HepG2 (cell line): ENCODE data around the gene FOXN3. TPM values are rescaled to one million over a fixed set of nuclear protein-coding genes. Genes with fewer than 3 reads are reported as not detected.

ENCODE experiments used
- ATF4 ChIP-seq, 2 experiments: fragments of 450-650 bp in 1 of 2; sonication (generic) in 1 of 2; formaldehyde crosslinking; IDR thresholded peaks; 2 replicates each; pipeline versions ENCODE4 v1.5.0 to v1.8.0; 2020 to 2022; ENCODE audit warnings: mild to moderate bottlenecking in 1 of 2, missing genetic modification reagents in 1 of 2
- ELF4 ChIP-seq: sonication (generic); formaldehyde crosslinking; IDR thresholded peaks from 2 replicates; pipeline ENCODE4 v1.5.0; 2020; ENCODE audit warnings: missing genetic modification reagents, mild to moderate bottlenecking, moderate library complexity, borderline replicate concordance
- KMT2A ChIP-seq: sonication (generic); formaldehyde crosslinking; IDR thresholded peaks from 2 replicates; pipeline ENCODE4 v1.4.0; 2020; ENCODE audit warnings: missing genetic modification reagents
- NR1H2 ChIP-seq: sonication (generic); formaldehyde crosslinking; IDR thresholded peaks from 2 replicates; pipeline ENCODE4 v1.8.1; 2022; ENCODE audit warnings: low read depth, missing genetic modification reagents, borderline replicate concordance
- NRL ChIP-seq: sonication (generic); formaldehyde crosslinking; IDR thresholded peaks from 2 replicates; pipeline ENCODE4 v1.5.0; 2020; ENCODE audit warnings: missing genetic modification reagents, mild to moderate bottlenecking, moderate library complexity, borderline replicate concordance
- PHF5A ChIP-seq: IDR thresholded peaks from one replicate; pipeline ENCODE4 v1.6.1; 2018; ENCODE audit warnings: low read depth, missing genetic modification reagents; ENCODE audit not compliant: unreplicated experiment
- RAD51 ChIP-seq: fragments of 450-650 bp; IDR thresholded peaks from 2 replicates; pipeline ENCODE4 v1.6.1; 2016; ENCODE audit warnings: borderline replicate concordance
- RFX1 ChIP-seq: fragments of 450-650 bp; IDR thresholded peaks from 2 replicates; pipeline ENCODE4 v1.6.1; 2017
- SRF ChIP-seq: IDR thresholded peaks from 2 replicates; pipeline ENCODE4 v1.6.1; 2011; ENCODE audit warnings: mild to moderate bottlenecking, low read depth, low read length, moderate library complexity
- TFDP1 ChIP-seq: IDR thresholded peaks from 2 replicates; pipeline ENCODE4 v1.6.1; 2016; ENCODE audit warnings: missing compliant biosample characterization, missing genetic modification reagents, borderline replicate concordance
- polyA plus RNA-seq, 8 experiments: library from polyadenylated mRNA; depleted of rRNA in 3 of 8; stranded (reverse) in 7 of 8; unstranded in 1 of 8; fragments of >200 nt; fragmentation: Illumina TruSeq in 4 of 8; extraction: Trizol in 4 of 8; gene quantifications; 2 replicates each; pipeline versions ENCODE4 v1.2.1 to v1.2.3, GENCODE V29; 2011 to 2016; ENCODE audit warnings: low read depth in 4 of 8, missing spikeins in 1 of 8, mixed read lengths in 1 of 8; ENCODE audit not compliant: insufficient read depth in 1 of 8
- total RNA-seq, 5 experiments: library from RNA; depleted of rRNA; stranded (reverse); fragments of >200 nt; fragmentation: Illumina TruSeq; extraction: Trizol; gene quantifications; 2 replicates each; pipeline ENCODE4 v1.2.3, GENCODE V29; 2016; ENCODE audit warnings: low read depth in 1 of 5
- TF ChIP-seq, protein P1 (sequence below): sonication (generic); formaldehyde crosslinking; IDR thresholded peaks from 2 replicates; pipeline ENCODE4 v1.5.0; 2020; ENCODE audit warnings: mild to moderate bottlenecking, missing genetic modification reagents, borderline replicate concordance
- TF ChIP-seq, protein P2 (sequence below): sonication (generic); formaldehyde crosslinking; IDR thresholded peaks from 2 replicates; pipeline ENCODE4 v1.8.1; 2023; ENCODE audit warnings: mild to moderate bottlenecking, missing genetic modification reagents
- TF ChIP-seq, protein P3 (sequence below): sonication (generic); formaldehyde crosslinking; IDR thresholded peaks from 2 replicates; pipeline ENCODE4 v1.8.0; 2022; ENCODE audit warnings: missing genetic modification reagents, mild to moderate bottlenecking, moderate library complexity, borderline replicate concordance
- TF ChIP-seq, protein P4 (sequence below): sonication (generic); formaldehyde crosslinking; IDR thresholded peaks from 2 replicates; pipeline ENCODE4 v1.4.0; 2020; ENCODE audit warnings: mild to moderate bottlenecking, missing genetic modification reagents

Gene FOXN3
- total and polyA plus RNA-seq, 2 of the 13 experiments (the other 11 are each of a cell fraction or from before 2014, with no cell fraction given) = 32.4 to 70.2 TPM

GRCh38 chr14:89417465-89418225 lies 612 bp upstream of the FOXN3 start (continued):
- TF ChIP-seq, protein P1, sequence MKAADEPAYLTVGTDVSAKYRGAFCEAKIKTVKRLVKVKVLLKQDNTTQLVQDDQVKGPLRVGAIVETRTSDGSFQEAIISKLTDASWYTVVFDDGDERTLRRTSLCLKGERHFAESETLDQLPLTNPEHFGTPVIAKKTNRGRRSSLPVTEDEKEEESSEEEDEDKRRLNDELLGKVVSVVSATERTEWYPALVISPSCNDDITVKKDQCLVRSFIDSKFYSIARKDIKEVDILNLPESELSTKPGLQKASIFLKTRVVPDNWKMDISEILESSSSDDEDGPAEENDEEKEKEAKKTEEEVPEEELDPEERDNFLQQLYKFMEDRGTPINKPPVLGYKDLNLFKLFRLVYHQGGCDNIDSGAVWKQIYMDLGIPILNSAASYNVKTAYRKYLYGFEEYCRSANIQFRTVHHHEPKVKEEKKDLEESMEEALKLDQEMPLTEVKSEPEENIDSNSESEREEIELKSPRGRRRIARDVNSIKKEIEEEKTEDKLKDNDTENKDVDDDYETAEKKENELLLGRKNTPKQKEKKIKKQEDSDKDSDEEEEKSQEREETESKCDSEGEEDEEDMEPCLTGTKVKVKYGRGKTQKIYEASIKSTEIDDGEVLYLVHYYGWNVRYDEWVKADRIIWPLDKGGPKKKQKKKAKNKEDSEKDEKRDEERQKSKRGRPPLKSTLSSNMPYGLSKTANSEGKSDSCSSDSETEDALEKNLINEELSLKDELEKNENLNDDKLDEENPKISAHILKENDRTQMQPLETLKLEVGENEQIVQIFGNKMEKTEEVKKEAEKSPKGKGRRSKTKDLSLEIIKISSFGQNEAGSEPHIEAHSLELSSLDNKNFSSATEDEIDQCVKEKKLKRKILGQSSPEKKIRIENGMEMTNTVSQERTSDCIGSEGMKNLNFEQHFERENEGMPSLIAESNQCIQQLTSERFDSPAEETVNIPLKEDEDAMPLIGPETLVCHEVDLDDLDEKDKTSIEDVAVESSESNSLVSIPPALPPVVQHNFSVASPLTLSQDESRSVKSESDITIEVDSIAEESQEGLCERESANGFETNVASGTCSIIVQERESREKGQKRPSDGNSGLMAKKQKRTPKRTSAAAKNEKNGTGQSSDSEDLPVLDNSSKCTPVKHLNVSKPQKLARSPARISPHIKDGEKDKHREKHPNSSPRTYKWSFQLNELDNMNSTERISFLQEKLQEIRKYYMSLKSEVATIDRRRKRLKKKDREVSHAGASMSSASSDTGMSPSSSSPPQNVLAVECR (CRISPR knock-in tag) = no peak
- 0 out of 2 replicates have a peak, but pooled peaks have one; percentile 23 for TF ChIP-seq KMT2A
- TF ChIP-seq RFX1 = no peak
- no peak for TF ChIP-seq PHF5A (CRISPR knock-in tag)
- TF ChIP-seq, protein P2, sequence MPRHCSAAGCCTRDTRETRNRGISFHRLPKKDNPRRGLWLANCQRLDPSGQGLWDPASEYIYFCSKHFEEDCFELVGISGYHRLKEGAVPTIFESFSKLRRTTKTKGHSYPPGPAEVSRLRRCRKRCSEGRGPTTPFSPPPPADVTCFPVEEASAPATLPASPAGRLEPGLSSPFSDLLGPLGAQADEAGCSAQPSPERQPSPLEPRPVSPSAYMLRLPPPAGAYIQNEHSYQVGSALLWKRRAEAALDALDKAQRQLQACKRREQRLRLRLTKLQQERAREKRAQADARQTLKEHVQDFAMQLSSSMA (CRISPR knock-in tag) = no peak
- TF ChIP-seq TFDP1 (CRISPR knock-in tag) = no peak
- TF ChIP-seq, protein P3, sequence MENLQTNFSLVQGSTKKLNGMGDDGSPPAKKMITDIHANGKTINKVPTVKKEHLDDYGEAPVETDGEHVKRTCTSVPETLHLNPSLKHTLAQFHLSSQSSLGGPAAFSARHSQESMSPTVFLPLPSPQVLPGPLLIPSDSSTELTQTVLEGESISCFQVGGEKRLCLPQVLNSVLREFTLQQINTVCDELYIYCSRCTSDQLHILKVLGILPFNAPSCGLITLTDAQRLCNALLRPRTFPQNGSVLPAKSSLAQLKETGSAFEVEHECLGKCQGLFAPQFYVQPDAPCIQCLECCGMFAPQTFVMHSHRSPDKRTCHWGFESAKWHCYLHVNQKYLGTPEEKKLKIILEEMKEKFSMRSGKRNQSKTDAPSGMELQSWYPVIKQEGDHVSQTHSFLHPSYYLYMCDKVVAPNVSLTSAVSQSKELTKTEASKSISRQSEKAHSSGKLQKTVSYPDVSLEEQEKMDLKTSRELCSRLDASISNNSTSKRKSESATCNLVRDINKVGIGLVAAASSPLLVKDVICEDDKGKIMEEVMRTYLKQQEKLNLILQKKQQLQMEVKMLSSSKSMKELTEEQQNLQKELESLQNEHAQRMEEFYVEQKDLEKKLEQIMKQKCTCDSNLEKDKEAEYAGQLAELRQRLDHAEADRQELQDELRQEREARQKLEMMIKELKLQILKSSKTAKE (CRISPR knock-in tag) = no peak
- TF ChIP-seq, protein P4, sequence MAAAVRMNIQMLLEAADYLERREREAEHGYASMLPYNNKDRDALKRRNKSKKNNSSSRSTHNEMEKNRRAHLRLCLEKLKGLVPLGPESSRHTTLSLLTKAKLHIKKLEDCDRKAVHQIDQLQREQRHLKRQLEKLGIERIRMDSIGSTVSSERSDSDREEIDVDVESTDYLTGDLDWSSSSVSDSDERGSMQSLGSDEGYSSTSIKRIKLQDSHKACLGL (CRISPR knock-in tag) = 0 out of 2 replicates have a peak, but pooled peaks have one; percentile 22
- TF ChIP-seq SRF = no peak; the same call in 1 of the 2 replicates
- TF ChIP-seq RAD51 = no peak
- no peak for TF ChIP-seq ELF4 (CRISPR knock-in tag)
- TF ChIP-seq ATF4 (CRISPR knock-in tag; IDR thresholded peaks at IDR 0.05) = no peak
- TF ChIP-seq NRL (CRISPR knock-in tag) = peak; percentile 81; the same call in 1 of the 2 replicates
- TF ChIP-seq NR1H2 = no peak
